Lung microvascular endothelial cell (primary cell): ENCODE measurements around the gene CYP2A6. TPM values are rescaled to one million over a fixed set of nuclear protein-coding genes. Genes with fewer than 3 reads are reported as not detected.
A peak's percentile ranks its signal among the peaks of the same experiment; 100 is the strongest.

Source experiments
- DNase-seq, 2 donors: peaks; one replicate each; pipeline versions ENCODE4 v3.0.0 to v3.0.0-alpha.2; 2010; ENCODE audit warnings: low read depth in 2 of 2
- total RNA-seq: library from RNA; depleted of rRNA; stranded (reverse); fragments of >200 nt; gene quantifications from 2 replicates; pipeline ENCODE4 v1.2.1, GENCODE V29; 2014

The CYP2A6 gene
- total RNA-seq, 1 donor from 2014 or later, result not detected

DNA sequence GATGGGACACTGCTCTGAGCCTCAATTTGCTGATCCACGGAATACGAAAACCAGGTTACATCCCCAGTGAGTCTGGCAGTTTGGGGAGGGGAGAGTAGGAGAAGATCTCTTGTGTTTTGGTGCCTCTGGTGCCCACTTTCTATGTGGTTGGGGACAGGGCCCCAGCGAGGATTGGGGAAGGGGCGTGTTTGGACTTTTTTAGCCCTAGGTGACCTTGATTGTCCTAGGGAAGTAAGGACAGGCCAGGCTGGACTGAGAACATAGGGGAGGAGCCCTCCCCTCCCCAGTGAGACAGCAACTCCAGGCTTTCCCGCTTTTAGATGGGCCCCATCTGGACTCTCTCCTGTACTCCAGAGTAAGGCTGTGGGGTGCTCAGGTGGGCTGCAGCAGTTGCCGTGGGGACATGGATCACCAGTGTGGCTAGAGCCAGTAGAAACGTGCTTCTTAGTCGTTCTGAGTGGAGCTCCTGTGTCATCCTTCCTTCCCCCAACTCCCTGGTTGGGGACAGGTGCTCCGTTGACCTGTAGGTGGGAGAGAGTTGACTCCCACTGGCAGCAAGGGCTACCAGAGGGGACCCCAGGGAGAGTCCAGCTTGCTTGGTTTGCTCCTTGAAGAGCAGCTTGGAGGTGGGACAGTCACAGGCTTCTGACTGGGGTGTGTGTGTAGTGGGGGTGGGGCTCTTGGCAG is 46.9 kb downstream of the CYP2A6 start:
- no peak for DNase-seq

DNA sequence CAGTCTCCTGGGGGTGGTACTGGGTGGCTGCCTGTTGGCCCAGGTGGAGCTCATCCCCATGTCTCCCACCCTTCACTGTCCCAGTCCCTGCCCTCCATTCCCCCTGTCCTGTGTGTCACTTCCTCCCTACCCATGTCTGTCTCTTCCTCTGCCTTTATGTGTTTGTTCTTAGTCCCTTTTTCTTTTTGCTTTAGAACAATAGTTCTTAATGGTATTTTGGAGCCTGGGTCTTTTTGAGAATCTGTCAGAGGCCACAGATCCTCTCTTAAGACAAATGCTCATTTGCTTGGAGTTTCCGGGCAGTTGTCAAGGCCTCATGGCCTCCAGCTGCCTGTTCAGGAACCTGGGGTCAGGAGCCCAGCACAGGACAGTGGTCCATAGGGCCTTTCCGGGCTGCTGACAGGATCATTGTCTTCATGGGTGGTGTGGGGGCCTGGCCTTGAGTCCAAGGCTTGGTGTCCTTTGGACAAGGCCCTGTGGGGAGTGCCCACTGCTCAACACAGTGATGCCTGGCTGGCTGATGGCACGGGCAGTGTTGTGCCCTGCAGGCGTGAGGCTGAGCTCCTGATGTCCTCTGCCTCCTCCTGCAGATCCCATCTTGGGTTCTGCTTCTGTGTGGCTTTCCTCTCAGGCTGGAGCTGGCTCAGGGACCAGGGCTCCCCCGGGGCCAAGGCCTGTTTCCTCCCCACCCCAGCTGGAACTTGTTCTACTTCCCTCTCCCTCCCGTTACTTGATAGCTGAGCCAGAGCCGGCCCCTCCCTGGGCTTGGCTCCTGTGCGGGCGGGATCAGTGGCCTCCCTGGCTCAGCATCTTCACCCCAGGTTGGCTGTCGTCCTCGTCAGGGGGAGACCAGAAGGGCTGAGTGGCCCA is 47.7 kb downstream of the CYP2A6 start:
- DNase-seq, result peak in 1 of 2 donors; percentile 53

DNA sequence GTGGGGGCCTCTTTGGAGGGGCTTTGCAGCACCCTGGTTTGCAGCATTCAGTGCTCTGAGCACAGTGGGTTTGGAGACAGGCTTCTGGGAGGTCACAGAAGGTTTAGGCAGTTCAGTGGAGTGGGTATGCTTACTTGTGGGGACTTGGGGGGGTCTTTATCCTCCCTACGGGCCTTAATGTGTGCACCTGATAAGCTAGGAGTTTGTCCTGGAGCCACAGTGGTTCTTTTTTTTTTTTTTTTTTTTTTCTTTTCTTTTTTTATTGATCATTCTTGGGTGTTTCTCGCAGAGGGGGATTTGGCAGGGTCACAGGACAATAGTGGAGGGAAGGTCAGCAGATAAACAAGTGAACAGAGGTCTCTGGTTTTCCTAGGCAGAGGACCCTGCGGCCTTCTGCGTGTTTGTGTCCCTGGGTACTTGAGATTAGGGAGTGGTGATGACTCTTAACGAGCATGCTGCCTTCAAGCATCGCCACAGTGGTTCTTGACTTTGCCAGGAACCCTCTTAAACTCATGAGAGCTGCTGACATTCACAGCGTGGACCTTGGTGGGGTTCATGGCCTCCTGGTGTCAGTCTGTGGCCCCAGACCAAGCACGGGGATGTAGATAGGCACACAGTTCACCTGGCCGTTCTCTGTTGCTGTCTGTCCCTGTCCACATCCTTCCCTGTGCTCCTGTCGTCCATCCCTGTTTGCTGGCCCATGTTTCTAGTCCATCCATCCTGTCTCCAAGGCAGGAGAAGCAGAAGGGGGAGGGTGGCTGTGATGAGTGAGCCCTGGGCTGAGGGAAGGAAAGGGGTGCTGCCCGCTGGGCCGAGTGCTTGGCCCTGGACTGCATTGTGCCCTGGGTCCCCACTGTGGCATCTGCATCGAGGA is 48.6 kb downstream of the CYP2A6 start:
- no peak for DNase-seq

DNA sequence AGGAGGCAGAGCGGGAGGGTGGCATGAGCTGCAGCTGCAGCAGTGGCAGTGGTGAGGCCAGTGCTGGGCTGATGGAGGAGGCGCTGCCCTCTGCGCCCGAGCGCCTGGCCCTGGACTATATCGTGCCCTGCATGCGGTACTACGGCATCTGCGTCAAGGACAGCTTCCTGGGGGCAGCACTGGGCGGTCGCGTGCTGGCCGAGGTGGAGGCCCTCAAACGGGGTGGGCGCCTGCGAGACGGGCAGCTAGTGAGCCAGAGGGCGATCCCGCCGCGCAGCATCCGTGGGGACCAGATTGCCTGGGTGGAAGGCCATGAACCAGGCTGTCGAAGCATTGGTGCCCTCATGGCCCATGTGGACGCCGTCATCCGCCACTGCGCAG is 49.3 kb downstream of the CYP2A6 start:
- DNase-seq, result no peak

DNA sequence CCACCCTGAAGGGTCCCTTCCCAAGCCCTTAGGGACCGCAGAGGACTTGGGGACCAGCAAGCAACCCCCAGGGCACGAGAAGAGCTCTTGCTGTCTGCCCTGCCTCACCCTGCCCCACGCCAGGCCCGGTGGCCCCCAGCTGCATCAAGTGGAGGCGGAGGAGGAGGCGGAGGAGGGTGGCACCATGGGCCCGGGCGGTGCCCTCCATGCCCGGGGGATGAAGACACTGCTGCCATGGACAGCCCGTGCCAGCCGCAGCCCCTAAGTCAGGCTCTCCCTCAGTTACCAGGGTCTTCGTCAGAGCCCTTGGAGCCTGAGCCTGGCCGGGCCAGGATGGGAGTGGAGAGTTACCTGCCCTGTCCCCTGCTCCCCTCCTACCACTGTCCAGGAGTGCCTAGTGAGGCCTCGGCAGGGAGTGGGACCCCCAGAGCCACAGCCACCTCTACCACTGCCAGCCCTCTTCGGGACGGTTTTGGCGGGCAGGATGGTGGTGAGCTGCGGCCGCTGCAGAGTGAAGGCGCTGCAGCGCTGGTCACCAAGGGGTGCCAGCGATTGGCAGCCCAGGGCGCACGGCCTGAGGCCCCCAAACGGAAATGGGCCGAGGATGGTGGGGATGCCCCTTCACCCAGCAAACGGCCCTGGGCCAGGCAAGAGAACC is 49.8 kb downstream of the CYP2A6 start:
- no peak for DNase-seq

DNA sequence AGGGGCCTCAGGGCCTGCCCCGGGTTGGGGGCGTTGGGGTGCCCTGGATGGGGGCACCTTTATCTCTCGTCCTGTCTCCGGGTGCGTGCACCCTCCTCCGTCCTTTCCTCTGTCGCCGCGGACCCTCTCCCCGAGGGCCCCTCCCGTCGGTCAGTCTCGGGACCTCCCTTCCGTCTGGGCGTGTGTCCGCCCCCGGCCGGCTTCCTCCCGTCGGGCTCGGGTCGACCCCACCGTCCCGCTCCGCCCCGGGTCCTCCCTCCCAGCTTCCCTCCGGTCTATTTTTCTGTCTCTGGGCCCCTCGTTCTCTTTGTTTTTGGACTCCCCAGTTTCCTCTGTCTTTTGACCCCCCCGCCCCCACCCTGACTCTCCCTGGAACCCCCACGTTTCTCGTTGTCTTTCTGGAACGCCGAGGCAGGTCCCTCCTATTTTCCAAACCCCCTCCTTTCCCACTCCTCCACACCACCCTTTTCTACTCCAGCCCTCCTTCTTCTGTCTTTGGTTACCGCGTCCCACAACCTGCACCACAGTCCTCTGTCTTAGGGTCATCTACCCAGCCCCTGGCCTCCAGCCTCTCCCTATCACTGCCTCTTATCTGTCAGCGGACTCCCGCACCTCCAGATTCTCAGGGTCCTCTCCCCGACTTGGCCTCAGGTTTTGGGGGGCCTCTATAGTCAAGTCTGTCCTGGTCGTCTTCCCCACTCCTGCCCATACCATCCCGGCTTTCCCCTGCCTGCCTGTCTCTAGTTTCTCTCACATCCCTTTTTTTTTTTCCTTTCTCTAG is 50.5 kb downstream of the CYP2A6 start:
- peak; percentile 70 to 85 for DNase-seq

DNA sequence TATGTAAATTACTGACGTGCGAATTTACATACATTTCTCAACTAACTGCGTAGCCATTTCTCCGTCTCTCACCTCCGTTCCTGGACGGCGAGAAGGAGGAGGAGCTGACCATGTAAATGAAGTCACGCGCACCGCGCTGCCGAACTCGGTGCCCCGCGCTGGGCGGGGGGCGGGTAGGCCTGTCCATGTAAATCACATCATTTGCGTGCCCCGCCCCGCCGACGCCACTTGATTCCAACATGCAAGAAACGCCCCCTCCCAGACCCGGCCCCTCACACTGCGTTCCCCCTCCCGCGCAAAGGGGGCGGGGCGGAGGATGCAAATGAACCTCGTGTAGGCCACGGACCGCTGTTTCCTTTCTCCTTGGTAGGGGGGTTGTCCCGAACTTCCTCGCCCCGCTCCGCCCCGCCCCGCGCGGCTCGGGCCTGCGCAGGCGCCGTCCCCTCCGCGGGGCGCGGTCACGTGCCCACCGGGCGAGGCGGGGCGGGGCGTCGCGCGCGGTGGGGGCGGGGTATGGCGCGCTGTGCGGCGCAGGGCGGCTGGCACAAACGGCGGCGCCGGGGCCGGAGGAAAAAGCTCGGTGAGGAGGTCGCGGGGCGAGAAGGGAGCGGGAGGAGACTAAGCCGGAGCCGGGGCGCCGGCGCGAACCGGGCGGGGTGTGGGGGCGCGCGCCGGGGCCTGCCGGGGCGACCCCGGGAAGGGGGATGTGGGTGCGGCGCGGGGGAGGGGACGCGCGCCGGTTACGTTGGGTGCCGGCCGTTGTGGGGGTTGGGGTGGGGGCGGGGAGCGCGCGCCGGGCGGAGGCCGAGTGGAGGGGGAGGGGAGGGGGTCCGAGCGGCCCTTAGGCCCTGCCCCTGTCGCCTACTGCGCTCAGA is 51.3 kb downstream of the CYP2A6 start, which contains the start of gene EGLN2:
EGLN2 (plus strand) TSS at position 509 of the 875 bp plus-strand sequence. CDS start 1,382 bp downstream, outside the sequence.
- peak; percentile 100 for DNase-seq

DNA sequence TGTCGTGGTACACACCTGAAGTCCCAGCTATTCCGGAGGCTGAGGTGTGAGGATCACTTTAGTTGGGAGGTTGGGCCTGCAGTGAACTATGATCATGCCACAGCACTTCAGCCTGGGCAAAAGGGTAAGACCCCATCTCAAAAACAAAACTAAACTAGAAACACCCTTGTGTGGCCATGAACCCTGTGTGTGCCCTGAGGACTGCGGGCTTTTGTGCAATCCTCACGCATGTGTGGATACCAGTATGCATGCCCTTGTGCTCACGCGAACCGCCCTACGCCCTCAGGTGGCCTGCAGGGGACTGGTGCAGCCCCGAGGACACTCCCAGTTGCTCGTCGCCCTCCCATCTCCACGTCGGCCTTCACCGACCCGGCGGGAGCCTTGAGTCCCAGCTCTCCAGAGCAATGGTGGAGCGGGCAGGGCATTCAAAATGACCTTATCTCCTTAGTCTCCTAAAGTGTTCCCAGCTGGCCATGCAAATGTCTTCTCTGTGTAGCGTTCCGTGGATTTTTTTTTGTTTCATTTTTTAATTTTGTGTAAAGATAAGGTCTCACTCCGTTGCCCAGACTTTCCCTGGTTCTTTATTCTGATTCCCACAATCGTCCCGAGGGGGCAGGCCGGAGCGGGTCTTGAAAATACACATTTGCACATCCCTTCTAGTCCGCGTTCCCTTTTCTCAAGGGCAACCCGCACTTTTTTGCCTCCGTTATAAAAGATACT is 52.1 kb downstream of the CYP2A6 start:
- peak; percentile 67 to 76 for DNase-seq

DNA sequence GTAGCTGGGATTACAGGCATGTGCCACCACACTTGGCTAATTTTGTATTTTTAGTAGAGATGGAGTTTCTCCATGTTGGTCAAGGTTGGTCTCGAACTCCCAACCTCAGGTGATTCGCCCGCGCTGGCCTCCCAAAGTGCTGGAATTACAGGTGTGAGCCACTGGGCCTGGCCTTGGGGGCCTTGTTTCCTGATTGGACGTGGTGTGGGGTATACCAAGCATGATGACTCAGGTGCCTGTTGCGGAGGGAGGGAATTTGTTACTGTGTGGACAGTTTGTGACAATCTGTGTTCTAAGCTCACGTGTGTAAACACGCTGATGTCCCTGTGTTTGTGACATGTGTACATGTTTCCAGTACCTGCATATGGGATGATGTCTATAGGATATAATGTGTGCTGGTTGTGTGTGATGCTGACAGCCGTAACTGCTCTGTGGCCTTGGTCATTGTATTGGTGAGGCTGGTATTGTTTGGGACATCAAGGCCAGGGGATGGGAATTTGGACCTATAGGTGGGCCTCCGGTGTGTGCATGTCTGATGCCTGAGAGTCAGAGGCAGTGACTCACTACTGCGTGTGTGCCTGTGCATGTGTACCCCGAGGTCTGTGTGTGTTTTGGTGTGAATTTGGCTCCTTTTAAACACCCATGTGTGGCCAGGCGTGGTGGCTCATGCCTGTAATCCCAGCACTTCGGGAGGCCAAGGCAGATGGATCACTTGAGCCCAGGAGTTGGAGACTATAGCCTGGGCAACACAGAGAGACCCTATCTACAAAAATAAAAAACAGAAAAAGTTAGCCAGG is 52.9 kb downstream of the CYP2A6 start:
- no peak for DNase-seq

Other genes starting within 250 kb of the CYP2A6 start
- gene LTBP4, start 249.1 kb downstream of the CYP2A6 start, total RNA-seq, result 13.7 and 54.4 TPM in 2 replicates
- 4.6 and 5.9 TPM in 2 replicates for gene NUMBL, start 159.8 kb downstream of the CYP2A6 start, total RNA-seq
- gene COQ8B, start 133.6 kb downstream of the CYP2A6 start, total RNA-seq, result 12.5 and 13.7 TPM in 2 replicates
- gene ITPKC, start 133.3 kb downstream of the CYP2A6 start, total RNA-seq, result 14.4 and 25.6 TPM in 2 replicates
- gene ACTMAP, start 100.0 kb downstream of the CYP2A6 start, total RNA-seq, result 0.20 and 0.44 TPM in 2 replicates
- 21.0 and 36.0 TPM in 2 replicates for gene SNRPA, start 99.2 kb downstream of the CYP2A6 start, total RNA-seq
- gene MIA, start 74.9 kb downstream of the CYP2A6 start, total RNA-seq, result not detected in 2 replicates
- 7.6 and 14.1 TPM in 2 replicates for gene RAB4B, start 72.2 kb downstream of the CYP2A6 start, total RNA-seq
- gene EGLN2, start 51.3 kb downstream of the CYP2A6 start, total RNA-seq, result 85.0 and 151 TPM in 2 replicates
- gene CYP2A7, start 31.8 kb upstream of the CYP2A6 start, total RNA-seq, result not detected in 2 replicates
- not detected in 2 replicates for gene CYP2B6, start 140.8 kb upstream of the CYP2A6 start, total RNA-seq
- gene CYP2A13, start 238.0 kb upstream of the CYP2A6 start, total RNA-seq, result not detected in 2 replicates